Stimulated activated naive B cell treated with anti-CD40 and anti-IgM and Interleukin-4, amounts not matched to agents 10 μg/mL and 1 μg/mL and 100 μg/mL, for 72 hours (primary cell): Measurements from ENCODE around the gene DLST.
A peak's percentile ranks its signal among the peaks of the same experiment; 100 is the strongest.

ENCODE experiments used
- ATAC-seq, 2 donors: fragments of 150-1000 bp; cut with Tn5 transposase; replicated peaks; 2 replicates each; pipeline ENCODE4 v1.10.0; 2021; ENCODE audit warnings: moderate library complexity in 1 of 2
- DNase-seq: peaks from one replicate; pipeline ENCODE4 v3.0.0; 2021
- H3K27ac Mint-ChIP-seq: one replicate; pipeline ENCODE4 v1.8.0; 2022; ENCODE audit warnings: mild to moderate bottlenecking, mixed read lengths
- H3K27me3 Mint-ChIP-seq, 2 donors: one replicate each; pipeline ENCODE4 v1.8.0; 2022; ENCODE audit warnings: mixed read lengths in 2 of 2
- H3K36me3 Mint-ChIP-seq, 2 donors: one replicate each; pipeline ENCODE4 v1.8.0; 2022; ENCODE audit warnings: mixed read lengths in 2 of 2, mild to moderate bottlenecking in 1 of 2
- H3K4me1 Mint-ChIP-seq, 2 donors: one replicate each; pipeline ENCODE4 v1.8.0; 2022; ENCODE audit warnings: mixed read lengths in 2 of 2, mild to moderate bottlenecking in 1 of 2
- H3K4me3 Mint-ChIP-seq, 2 donors: one replicate each; pipeline ENCODE4 v1.8.0; 2022; ENCODE audit warnings: mild to moderate bottlenecking in 2 of 2, mixed read lengths in 2 of 2, moderate library complexity in 1 of 2
- H3K9me3 Mint-ChIP-seq, 2 donors: one replicate each; pipeline ENCODE4 v1.8.0; 2022; ENCODE audit warnings: mixed read lengths in 2 of 2, mild to moderate bottlenecking in 1 of 2

The DLST gene

DNA sequence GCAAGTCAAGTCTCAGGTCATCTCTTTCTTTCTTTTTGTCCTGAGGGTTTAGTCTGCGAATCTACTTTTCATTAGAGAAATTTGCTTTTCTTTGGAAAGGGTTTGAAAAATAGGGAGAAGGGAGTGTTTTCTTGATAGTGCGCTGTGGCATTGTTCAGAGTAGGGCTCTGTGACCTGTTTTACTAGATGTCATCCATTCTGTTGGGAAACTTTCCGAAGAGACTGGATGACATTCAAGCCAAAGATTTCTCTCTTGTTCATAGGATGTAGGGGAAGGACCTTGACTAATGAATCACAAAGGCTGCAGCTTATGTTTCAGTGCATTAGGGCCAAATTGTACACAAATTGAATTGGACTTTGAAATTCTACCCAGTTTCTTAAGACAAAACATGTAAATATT, 14.7 kb downstream of the DLST start:
- Mint-ChIP-seq H3K4me3 (no peak overlapping the region), H3K4me1 (peaks cover 21 to 26% of the 10 kb centered on the region in 2 donors), H3K36me3 (peaks cover 58 to 76% of the 10 kb centered on the region in 2 donors), H3K27me3 (no peaks in the 10 kb centered on the region), H3K27ac (no peak overlapping the region), H3K9me3 (no peaks in the 10 kb centered on the region)
- DNase-seq (no peak), ATAC-seq (no peak)

DNA sequence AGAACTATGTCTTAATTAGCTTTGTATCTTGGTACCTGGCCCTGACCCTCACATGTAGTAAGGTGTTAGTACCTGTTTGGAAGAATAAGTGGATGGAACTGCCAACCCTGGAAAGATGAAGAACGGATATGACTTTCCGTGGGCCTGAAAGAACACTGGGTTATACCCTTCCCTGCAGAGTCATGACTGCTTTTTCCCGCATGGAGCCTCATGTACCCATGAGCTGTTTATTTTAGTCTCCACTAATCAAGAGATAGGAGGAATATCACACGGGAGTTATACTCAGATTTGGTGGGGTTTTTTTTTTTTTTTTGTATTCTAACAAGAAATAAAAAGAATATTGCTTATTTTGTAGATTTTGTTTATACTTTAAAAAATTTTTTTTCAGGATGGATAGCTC, 15.9 kb downstream of the DLST start:
- no peak for ATAC-seq
- H3K9me3 Mint-ChIP-seq = no peaks in the 10 kb centered on the region
- H3K27me3 Mint-ChIP-seq = no peaks in the 10 kb centered on the region
- no peak overlapping the region for H3K4me3 Mint-ChIP-seq
- peaks cover 17 to 19% of the 10 kb centered on the region in 2 donors for H3K4me1 Mint-ChIP-seq
- H3K27ac Mint-ChIP-seq = peak overlapping the region; percentile 14
- peaks cover 58 to 74% of the 10 kb centered on the region in 2 donors for H3K36me3 Mint-ChIP-seq
- DNase-seq = no peak

DNA sequence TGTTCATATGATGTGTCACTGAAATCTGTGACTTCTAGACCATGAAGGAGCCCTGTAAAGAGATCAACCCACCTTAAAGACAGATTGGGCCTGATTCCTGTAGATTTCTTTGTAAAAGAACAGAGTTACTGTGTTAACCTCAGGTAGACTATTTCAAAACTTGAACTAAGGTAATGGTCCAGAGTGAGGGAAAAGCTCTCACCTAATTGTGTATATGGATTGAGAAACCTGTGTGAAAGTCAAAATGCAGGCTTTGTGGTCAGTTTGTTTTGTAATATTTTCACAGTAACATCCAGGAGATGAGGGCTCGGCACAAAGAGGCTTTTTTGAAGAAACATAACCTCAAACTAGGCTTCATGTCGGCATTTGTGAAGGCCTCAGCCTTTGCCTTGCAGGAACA, 16.4 kb downstream of the DLST start:
- peaks cover 17 to 19% of the 10 kb centered on the region in 2 donors for H3K4me1 Mint-ChIP-seq
- DNase-seq (no peak), ATAC-seq (no peak)
- no peak overlapping the region for H3K27ac Mint-ChIP-seq
- H3K27me3 Mint-ChIP-seq = no peaks in the 10 kb centered on the region
- H3K36me3 Mint-ChIP-seq = peaks cover 58 to 74% of the 10 kb centered on the region in 2 donors
- H3K9me3 Mint-ChIP-seq = no peaks in the 10 kb centered on the region
- no peak overlapping the region for H3K4me3 Mint-ChIP-seq

DNA sequence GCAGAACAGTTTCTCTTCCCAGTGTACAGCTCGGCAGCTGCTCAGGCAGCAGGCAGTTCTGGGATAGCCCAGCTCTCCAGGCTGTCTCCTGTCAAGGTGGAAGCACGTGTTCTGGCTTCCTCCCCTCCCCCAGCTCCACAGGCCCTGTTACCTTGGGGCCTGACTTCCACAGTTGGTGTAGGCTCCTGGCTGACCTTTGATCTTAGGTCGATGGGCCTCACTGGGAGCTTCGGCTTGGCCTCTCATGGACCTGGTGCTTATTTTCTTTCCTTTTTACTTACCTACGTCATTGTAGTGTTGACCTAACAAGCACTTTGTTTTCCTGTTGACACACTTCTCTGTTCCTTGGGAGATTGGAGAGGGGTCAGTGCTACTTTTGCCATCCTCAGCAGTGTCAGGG, 17.0 kb downstream of the DLST start:
- Mint-ChIP-seq H3K9me3 (no peaks in the 10 kb centered on the region), H3K36me3 (peaks cover 54 to 72% of the 10 kb centered on the region in 2 donors), H3K4me1 (peaks cover 12 to 17% of the 10 kb centered on the region in 2 donors), H3K4me3 (no peak overlapping the region), H3K27me3 (no peaks in the 10 kb centered on the region), H3K27ac (peak overlapping the region; percentile 80)
- DNase-seq (no peak), ATAC-seq (no peak)

DNA sequence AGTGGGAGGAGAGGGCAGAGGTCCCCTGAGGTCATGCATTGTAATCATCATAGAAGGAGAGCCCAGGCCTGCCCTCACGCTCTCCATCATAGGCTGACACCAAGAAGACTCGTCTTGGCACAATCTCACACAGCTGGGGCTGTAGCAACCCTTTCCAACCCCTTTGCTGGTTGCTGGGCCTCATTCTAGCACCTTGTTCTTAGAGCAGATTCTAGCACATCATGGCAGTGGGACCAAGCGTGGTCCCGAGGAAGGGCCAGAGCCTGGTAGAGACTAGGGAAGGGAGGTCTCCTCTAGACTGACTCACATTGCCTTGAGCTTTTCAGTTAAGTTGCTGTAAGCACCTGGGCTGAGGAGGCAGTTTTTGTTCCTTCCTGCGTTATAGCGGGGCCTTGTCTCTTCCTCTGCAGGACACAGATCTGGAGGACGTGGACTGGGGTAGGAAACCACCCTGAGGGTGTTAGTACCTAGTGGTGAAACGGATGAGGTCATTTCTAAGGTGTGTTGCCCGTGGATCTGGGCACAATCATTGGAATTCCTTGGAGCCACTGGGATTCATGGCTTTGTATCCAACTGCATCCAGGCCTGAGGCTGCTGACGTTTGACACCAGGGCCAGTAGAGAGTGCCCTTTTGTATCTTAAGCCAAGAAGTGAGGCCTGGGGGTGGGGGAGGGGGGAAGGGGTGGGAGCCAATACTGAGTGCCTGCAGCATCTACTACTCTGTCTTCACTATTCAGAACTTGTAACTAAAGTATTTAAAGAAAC, 21.4 kb downstream of the DLST start:
- Mint-ChIP-seq H3K27me3 (no peaks in the 10 kb centered on the region), H3K9me3 (no peaks in the 10 kb centered on the region), H3K4me1 (peaks cover 17 to 19% of the 10 kb centered on the region in 2 donors), H3K36me3 (peaks cover 42 to 65% of the 10 kb centered on the region in 2 donors), H3K4me3 (no peak overlapping the region), H3K27ac (peak overlapping the region; percentile 83)
- ATAC-seq = no peak
- DNase-seq = no peak

DNA sequence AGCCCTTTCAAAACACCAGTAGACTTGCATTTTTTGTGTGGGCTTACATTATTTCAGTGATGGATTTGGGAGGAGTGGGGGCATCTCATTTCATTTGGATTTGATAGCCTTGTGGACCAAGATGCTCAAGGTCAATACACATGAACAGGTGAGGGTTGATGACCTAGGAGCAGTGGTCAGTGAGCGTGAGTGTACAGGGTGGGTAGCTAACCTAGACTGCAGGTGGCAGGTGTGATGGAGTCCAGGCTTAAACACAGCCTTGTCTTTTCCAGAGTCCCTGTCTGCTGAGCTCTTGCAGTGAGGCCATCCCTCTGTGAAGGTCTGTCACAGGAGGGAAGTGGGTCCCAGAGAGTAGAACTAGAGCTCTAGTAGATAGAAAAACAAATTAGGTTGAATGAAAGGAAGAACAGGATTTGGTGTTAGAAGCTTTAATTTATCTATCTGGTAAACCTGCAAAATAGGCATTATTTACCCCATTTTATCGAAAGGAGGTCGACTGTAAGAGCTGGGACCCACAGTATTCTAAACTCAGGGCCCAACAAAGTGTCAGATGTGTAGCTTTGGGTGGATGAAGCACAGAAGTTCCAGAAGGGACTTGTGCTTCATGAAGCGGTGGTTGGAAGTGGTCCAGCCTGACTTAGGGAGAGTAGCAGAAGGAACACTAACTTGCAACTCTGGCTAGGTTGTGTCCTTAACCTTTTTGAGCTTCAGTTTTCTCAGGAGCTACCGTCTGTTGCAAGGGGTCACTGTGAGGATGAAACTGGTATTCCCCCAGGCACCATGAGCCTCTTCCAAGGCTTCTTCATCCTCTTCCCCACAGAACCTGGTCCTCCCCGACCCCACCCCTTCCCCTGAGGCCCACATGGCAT, 23.2 kb downstream of the DLST start:
- no peaks in the 10 kb centered on the region for H3K9me3 Mint-ChIP-seq
- H3K4me1 Mint-ChIP-seq = peaks cover 17 to 21% of the 10 kb centered on the region in 2 donors
- DNase-seq = no peak
- H3K27me3 Mint-ChIP-seq = no peaks in the 10 kb centered on the region
- H3K4me3 Mint-ChIP-seq = no peak overlapping the region
- H3K27ac Mint-ChIP-seq = peak overlapping the region; percentile 79
- H3K36me3 Mint-ChIP-seq = peaks cover 30 to 54% of the 10 kb centered on the region in 2 donors
- ATAC-seq = no peak

DNA sequence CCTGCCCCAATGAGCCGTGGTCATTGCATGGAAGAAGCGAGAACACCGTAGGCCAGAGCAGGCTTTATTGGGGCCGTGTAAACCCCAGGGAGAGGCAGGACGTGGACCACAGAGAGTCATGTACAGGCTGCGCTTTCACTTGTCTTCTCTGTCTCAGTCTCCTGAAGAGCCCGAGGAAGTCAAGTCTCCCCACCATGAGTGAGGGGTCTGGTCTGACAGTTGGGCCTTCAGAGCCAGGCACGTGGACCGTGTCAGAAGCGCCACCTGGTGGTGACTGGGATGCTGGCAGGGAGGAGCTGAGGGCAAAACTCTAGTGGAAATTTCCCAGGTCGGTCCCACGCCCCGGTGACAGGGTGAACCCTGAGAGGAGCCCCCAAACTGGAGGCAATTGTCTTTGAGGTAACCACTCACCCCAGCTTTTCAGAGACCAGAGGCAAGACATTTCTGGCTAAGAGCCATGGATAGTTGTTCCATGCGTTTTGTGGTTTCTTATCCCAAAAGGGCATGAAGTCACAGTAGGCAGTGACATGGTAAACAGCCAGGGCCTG, 24.0 kb downstream of the DLST start:
- Mint-ChIP-seq H3K4me3 (no peak overlapping the region), H3K9me3 (no peaks in the 10 kb centered on the region), H3K4me1 (peaks cover 17 to 21% of the 10 kb centered on the region in 2 donors), H3K27me3 (no peaks in the 10 kb centered on the region), H3K36me3 (peaks cover 22 to 47% of the 10 kb centered on the region in 2 donors), H3K27ac (peak overlapping the region; percentile 79)
- DNase-seq (peak; percentile 40), ATAC-seq (peak; percentile 69 to 73)

DNA sequence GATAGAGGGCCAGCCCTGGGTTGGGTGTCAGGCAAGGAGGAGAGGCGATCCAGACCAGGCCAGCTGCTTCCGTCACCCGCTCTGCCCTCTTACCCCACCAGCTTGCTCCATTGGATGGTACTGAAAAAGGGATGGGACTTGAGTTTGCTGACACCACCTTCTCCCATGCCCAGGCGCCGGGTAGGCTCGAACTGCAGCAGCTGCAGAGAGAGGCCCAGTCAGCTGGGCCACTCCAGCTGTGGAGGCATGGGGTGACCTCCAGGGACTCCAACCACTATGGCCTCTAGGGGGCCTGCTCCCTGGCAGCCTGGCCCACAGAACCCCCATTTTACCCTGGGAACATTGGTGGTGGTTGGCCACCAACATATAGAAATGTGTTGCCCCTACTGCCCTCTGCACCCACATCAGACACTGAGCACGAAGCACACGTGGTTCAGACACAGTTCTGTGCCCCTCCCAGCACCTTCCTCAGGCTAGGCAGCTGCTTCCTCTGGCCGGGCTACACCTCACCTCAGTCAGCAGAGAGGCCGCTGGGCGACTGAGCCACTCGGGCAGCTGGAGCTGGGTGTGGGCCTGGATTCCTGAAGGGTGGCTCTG, 25.3 kb downstream of the DLST start:
- DNase-seq (no peak), ATAC-seq (peak; percentile 18)
- H3K36me3 Mint-ChIP-seq = peaks cover 20 to 47% of the 10 kb centered on the region in 2 donors
- H3K9me3 Mint-ChIP-seq = no peaks in the 10 kb centered on the region
- peaks cover 17 to 21% of the 10 kb centered on the region in 2 donors for H3K4me1 Mint-ChIP-seq
- no peaks in the 10 kb centered on the region for H3K27me3 Mint-ChIP-seq
- no peak overlapping the region for H3K4me3 Mint-ChIP-seq
- H3K27ac Mint-ChIP-seq = peak overlapping the region; percentile 69

DNA sequence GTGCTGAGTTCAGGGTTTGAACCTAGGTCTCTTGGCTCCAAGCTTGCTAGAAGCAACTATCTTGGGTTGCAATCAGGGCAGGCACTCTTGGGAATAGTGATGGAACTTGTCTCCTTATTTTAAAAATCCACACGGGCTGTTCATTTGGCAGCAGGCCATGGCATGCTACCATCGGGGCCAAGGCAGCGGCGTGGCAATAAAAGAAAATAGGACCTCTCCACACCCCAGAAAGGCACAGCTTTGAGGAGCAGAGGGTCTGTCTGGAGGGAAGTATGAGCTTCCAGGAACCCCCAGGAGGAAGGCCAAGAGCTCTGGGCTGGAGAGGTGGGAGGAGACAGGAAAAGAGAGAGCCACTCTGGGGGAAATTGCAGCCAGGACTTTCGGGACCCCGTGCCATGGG, 26.0 kb downstream of the DLST start:
- Mint-ChIP-seq H3K4me3 (no peak overlapping the region), H3K36me3 (peaks cover 17 to 43% of the 10 kb centered on the region in 2 donors), H3K27me3 (no peaks in the 10 kb centered on the region), H3K4me1 (peaks cover 16 to 17% of the 10 kb centered on the region in 2 donors), H3K9me3 (no peaks in the 10 kb centered on the region), H3K27ac (peak overlapping the region; percentile 86)
- DNase-seq (no peak), ATAC-seq (no peak)

DNA sequence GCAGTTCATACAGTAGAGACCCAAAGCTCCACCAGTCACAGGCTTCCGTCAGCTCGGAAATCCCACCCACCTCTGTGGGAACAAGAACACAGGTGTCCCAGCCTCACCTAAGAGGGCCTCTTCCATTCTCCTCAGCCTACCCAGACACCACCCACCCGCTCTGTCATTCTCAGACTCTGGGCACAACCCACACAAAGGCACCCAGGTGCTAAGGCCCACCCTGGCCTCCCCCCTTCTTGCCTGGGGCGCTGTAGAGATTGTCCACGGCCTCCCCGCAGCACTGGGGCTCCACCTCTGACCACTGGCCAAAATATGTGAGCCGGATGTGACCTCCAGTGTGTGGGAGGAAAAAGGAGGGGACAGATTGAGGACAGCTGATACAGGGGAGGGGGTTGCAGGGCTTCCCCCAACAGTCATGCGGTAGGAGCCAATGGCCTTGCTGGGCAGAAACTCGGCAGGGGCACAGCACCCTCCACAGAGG, 27.2 kb downstream of the DLST start:
- DNase-seq (no peak), ATAC-seq (no peak)
- Mint-ChIP-seq H3K27me3 (no peaks in the 10 kb centered on the region), H3K9me3 (no peaks in the 10 kb centered on the region), H3K36me3 (peaks cover 14 to 35% of the 10 kb centered on the region in 2 donors), H3K4me3 (no peak overlapping the region), H3K27ac (peak overlapping the region; percentile 75), H3K4me1 (peaks cover 10 to 12% of the 10 kb centered on the region in 2 donors)

DNA sequence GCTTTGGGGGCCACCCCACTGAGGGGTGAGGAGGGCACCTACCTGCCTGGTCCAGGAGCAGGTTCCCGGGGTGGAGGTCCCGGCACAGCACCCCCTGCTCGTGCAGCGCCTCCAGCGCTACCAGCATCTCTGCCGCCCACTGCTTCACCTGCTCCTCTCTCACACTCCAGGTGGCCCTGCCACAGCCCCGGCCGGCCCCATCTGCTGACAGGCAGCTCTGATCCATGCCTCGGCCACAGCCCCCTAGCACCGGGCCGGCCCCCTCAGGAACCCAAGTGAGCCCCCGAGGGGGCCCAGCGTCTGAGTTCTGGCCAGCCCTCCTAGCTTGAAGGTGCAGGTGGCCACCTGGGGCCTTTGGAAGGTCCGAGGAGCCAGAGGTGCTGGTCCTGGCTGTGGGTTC, 27.8 kb downstream of the DLST start:
- H3K27me3 Mint-ChIP-seq = no peaks in the 10 kb centered on the region
- H3K36me3 Mint-ChIP-seq = peaks cover 14 to 30% of the 10 kb centered on the region in 2 donors
- DNase-seq = no peak
- H3K27ac Mint-ChIP-seq = no peak overlapping the region
- ATAC-seq = no peak
- H3K9me3 Mint-ChIP-seq = no peaks in the 10 kb centered on the region
- peaks cover 8 to 14% of the 10 kb centered on the region in 2 donors for H3K4me1 Mint-ChIP-seq
- H3K4me3 Mint-ChIP-seq = no peak overlapping the region

DNA sequence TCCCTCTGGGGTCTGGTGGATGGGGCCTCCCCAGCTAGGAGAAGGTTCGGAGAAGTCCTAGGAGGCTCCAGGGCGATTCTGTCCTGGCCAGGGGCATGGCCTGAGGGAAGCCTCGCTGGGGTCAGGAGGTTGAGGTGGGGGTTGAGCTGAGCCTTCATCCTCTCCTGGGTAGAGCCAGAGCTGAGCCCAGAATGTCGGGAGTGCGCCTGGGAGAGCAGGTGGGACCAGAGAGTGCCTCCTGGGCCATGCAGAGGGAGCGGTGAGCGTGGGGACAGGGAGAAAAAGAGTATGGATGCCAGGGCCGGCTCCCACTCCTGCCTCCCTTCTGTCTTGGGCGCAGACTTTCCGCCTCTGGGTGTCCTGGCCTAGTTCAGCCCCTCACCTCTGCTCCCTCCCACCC, 28.2 kb downstream of the DLST start:
- Mint-ChIP-seq H3K27me3 (no peaks in the 10 kb centered on the region), H3K36me3 (peaks cover 14 to 27% of the 10 kb centered on the region in 2 donors), H3K4me3 (no peak overlapping the region), H3K27ac (no peak overlapping the region), H3K4me1 (peaks cover 8 to 12% of the 10 kb centered on the region in 2 donors), H3K9me3 (no peaks in the 10 kb centered on the region)
- ATAC-seq (no peak), DNase-seq (no peak)

DNA sequence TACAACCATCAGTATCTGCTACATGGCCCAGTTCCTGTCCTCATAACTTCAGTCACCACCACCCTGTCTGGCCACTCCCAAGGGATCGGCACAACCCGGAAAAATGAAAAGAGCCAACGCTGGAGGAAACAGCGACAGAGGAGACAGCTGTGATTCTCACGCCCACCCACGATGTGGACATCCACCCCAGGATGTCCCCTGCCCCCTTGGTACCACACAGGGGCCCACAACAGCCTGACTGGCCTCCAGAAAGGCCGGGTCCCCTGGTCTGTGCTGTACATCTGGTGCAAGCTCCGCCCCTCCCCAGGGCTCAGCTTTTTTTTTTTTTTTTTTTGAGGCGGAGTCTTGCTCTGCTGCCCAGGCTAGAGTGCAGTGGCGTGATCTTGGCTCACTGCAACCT, 28.8 kb downstream of the DLST start:
- peaks cover 4 to 9% of the 10 kb centered on the region in 2 donors for H3K4me1 Mint-ChIP-seq
- ATAC-seq (no peak), DNase-seq (no peak)
- peaks cover 12 to 24% of the 10 kb centered on the region in 2 donors for H3K36me3 Mint-ChIP-seq
- H3K27ac Mint-ChIP-seq = no peak overlapping the region
- H3K27me3 Mint-ChIP-seq = no peaks in the 10 kb centered on the region
- no peaks in the 10 kb centered on the region for H3K9me3 Mint-ChIP-seq
- H3K4me3 Mint-ChIP-seq = no peak overlapping the region

DNA sequence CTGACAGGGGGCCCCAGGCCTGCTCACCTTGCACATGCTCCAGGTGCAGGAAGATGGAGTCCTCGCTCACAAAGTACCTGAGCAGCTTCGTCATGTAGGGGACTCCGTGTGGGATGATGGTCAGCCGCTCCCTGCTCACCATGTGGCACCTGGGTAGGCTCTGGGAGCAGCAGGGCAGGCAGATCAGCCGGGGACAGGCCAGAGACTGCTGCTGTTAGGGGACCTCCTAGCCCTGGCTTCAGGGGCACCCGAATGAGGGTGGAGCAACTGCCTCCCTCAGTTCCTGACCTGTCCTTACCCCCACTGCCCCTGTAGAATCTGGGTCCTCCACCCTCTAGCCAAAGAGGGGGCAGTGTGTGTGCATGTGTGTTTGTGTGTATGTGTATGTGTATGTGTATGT, 29.5 kb downstream of the DLST start:
- Mint-ChIP-seq H3K27ac (no peak overlapping the region), H3K27me3 (no peaks in the 10 kb centered on the region), H3K4me3 (no peak overlapping the region), H3K4me1 (peaks cover 0 to 8% of the 10 kb centered on the region in 2 donors), H3K36me3 (peaks cover 9 to 19% of the 10 kb centered on the region in 2 donors), H3K9me3 (no peaks in the 10 kb centered on the region)
- ATAC-seq (no peak), DNase-seq (no peak)
